Fibroblast of skin of back (primary cell): ENCODE measurements around the gene ZW10. TPM values are rescaled to one million over a fixed set of nuclear protein-coding genes. Genes with fewer than 3 reads are reported as not detected.
"Not testable (repeated sequence)": the region's sequence is repeated elsewhere in the genome, so short reads cannot be mapped to it uniquely, and the experiment has no call there.

Source experiments
- DNase-seq: peaks from one replicate; pipeline ENCODE4 v3.0.0-alpha.2; 2013
- polyA plus RNA-seq, 2 experiments: library from polyadenylated mRNA; unstranded; fragments of 120-200 nt; gene quantifications; one replicate each; pipeline ENCODE4 v1.2.1, GENCODE V29; 2013; ENCODE audit not compliant: insufficient read length in 2 of 2

Gene ZW10, protein sequence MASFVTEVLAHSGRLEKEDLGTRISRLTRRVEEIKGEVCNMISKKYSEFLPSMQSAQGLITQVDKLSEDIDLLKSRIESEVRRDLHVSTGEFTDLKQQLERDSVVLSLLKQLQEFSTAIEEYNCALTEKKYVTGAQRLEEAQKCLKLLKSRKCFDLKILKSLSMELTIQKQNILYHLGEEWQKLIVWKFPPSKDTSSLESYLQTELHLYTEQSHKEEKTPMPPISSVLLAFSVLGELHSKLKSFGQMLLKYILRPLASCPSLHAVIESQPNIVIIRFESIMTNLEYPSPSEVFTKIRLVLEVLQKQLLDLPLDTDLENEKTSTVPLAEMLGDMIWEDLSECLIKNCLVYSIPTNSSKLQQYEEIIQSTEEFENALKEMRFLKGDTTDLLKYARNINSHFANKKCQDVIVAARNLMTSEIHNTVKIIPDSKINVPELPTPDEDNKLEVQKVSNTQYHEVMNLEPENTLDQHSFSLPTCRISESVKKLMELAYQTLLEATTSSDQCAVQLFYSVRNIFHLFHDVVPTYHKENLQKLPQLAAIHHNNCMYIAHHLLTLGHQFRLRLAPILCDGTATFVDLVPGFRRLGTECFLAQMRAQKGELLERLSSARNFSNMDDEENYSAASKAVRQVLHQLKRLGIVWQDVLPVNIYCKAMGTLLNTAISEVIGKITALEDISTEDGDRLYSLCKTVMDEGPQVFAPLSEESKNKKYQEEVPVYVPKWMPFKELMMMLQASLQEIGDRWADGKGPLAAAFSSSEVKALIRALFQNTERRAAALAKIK
- 18.7 TPM for polyA plus RNA-seq (2013, experiment 1 of 2; ENCODE audit: insufficient read length)
- 9.9 TPM for polyA plus RNA-seq (2013, experiment 2 of 2; ENCODE audit: insufficient read length)

GRCh38 chr11:113773416-113774173, at the start of gene ZW10:
Gene ZW10, minus strand, starts transcription at chr11:113773692. Its CDS starts 26 bp downstream, at chr11:113773666.
- peak; percentile 97 for DNase-seq

DNA sequence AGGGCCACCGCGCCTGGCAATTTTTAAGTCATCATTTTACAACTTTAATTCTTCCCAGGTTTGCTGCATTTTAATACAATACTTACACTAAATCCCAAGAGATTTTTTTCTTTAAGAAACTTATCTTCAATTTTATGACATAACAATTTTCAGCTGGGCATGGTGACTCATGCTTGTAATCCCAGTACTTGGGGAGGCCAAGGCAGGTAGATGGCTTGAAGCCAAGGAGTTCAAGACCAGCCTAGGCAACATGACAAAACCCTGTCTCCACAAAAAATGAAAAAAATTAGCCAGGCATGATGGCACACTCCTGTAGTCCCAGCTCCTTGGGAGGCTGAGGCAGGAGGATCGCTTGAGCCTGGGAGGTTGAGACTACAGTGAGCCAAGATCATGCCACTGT, 44.9 kb upstream of the ZW10 start:
- DNase-seq, result no peak

GRCh38 chr11:113817626-113818025, 44.1 kb upstream of the ZW10 start:
- DNase-seq, result no peak

GRCh38 chr11:113817162-113817561, 43.7 kb upstream of the ZW10 start:
- no peak for DNase-seq

DNA sequence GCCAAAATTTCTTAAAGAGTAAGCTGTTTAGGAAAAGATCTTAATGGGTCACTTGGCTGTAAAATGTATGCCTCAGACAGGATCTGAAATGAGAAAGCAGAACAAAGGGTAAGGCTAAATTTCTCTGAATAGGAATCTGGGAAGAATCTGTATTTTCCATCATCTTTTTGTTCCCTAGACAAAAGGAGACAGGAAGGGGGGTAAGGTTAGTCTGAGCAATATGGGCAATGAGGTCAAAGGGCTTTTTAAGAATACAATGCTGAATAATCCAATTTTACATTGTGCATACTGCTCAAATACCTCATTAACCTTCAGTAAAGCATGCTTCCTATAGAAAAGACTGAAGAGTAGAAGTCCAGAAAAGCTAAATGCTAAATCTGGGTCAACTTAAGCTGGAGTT, 40.7 kb upstream of the ZW10 start:
- DNase-seq, result no peak

GRCh38 chr11:113808931-113809330, 35.4 kb upstream of the ZW10 start:
- no peak for DNase-seq

DNA sequence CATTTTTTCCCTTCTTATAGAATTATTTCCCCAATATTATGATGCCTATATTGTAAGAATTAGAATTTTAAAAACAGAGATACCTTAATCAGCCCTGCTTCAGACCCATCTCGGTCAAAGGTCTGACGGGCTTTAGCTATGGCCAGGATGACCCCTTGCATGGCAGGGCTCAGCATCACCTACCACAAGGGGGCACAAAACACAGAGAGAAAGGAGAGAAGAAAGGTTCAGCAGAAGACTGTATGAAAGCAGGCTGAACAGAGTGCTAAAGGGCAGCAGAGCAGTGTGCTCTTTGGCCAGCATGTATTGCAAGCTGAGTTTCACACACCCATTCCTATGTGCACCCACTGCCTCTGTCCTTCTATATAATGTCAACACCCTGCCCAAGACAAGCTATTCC, 32.9 kb upstream of the ZW10 start:
- DNase-seq, result peak; percentile 23

- DNase-seq, result no peak
Observed at GRCh38 chr11:113805640-113806039, 32.1 kb upstream of the ZW10 start.

GRCh38 chr11:113802621-113803020, 29.1 kb upstream of the ZW10 start:
- DNase-seq, result no peak

DNA sequence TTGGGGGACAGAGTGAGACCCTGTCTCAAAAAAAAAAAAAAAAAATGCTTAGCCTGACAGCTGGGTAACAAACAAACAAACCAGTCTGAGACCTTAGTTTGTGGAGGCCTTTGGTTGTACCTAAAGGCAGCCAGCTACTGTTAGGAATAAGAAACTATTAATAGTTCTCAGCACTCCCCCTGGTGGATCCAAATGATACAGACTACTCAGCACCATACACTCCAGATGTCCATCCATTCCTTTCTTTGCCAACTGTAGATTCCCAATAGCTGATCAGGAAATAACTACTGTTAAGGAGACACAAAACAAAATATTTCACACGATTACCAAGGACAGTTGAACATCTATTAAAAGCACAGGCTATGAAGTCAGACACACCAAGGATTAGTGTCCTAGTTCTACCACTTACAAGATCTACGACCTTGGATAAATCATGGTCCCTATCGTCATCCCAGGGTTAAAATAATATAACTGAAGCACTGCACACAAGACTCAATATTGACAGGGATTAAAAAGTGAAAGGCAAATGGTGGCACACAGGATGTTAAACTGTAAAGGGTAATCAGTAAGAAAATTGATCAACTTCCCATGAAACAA, 23.3 kb upstream of the ZW10 start:
- peak; percentile 48 for DNase-seq

GRCh38 chr11:113789675-113790320, 16.3 kb upstream of the ZW10 start:
- no peak for DNase-seq

- not testable (repeated sequence) for DNase-seq
Observed at GRCh38 chr11:113789016-113789415, 15.5 kb upstream of the ZW10 start.

DNA sequence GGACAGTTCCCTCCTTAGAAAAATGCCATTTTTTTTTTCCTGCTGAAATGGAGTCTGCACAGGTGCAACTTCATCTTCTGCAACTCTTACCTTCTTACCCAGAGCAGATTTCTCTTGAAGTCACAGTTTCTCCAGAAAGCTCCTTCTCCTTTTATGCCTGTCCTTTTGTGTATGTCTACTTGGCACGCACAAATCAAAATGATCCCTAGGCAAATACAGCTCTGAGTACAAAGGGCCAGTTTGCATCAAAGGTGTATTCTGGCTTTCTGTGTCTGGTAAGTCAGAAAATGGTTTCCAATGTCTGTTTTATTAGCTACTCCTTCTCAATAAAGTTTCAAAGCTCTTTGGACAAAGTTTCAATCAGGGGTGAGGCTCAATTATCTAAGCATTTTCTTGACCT, 8.6 kb upstream of the ZW10 start:
- DNase-seq, result no peak

- no peak for DNase-seq
Observed at GRCh38 chr11:113781682-113782081, 8.2 kb upstream of the ZW10 start.

GRCh38 chr11:113779496-113779895, 6.0 kb upstream of the ZW10 start, which contains the start of gene CLDN25:
Gene CLDN25, plus strand, starts transcription at chr11:113779796. Its CDS starts 0 bp downstream, at chr11:113779796.
- DNase-seq, result no peak

GRCh38 chr11:113778111-113778910, 4.8 kb upstream of the ZW10 start:
- DNase-seq, result peak; percentile 27

GRCh38 chr11:113774174-113774503, 647 bp upstream of the ZW10 start:
- no peak for DNase-seq

- DNase-seq, result peak; percentile 27
Observed at GRCh38 chr11:113773092-113773415, 438 bp downstream of the ZW10 start.

DNA sequence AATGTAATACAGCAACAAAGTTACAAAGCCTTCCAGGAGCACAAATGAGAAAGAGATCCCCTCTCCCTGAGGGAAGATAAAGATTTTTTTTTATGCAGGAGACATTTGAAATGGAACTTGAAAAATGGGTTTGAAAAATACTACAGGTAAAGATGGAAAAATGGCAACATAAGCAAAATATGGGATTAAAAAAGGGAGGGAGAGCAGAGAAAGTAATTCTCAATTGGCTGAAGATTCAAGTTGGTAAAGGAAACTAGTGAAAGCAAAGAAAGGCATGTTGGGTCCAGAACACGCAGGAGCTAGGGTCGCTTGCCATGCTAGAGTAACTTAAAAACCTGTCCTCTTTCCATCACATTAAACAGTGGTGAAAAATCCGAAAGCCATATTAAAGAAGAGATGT, 1.5 kb downstream of the ZW10 start:
- DNase-seq, result no peak

DNA sequence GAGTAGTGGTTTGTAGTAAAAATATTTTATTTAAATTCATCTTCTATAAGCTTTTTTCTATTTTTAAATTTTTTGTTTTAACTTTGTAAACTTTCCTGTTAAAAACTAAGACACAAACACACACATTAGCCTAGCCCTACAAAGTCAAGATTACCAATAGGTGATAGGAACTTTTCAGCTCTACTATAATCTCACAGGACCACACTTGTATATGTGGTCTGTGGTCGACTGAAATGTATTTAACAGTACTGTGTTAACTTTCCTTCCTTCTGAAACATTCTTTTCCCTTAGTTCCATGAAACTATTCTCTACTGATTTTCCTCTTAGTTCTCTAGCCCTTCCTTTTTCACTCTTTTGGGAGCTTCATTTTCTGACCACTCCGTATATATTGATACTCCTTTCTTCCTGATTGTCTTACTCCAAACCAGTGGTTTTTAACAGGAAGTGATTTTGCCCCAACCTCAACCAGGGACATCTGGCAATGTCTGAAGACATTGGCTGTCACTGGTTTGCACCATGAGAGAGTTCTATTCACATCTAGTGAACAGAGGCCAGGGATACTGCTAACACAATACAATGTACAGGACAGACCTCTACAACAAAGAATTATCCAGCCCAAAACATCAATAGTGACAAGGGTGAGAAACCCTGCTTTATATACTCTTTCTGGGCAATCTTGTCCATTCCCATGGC, 8.8 kb downstream of the ZW10 start:
- DNase-seq, result no peak

GRCh38 chr11:113763040-113763439, 10.5 kb downstream of the ZW10 start:
- not testable (repeated sequence) for DNase-seq
